Smooth muscle cell (in vitro differentiated cells): Measurements from ENCODE around the gene DCHS1. TPM values are rescaled to one million over a fixed set of nuclear protein-coding genes. Genes with fewer than 3 reads are reported as not detected.

Experiments
- DNase-seq: peaks from one replicate; lab custom pipeline; 2025; ENCODE audit not compliant: unreplicated experiment; lab: John Stamatoyannopoulos, UW
- H2AFZ ChIP-seq: fragments of 200-600 bp; sonication (generic); 2 replicates; pipeline ENCODE4 v1.6.0; 2016; ENCODE audit warnings: antibody characterized with exemption, low read depth, mild to moderate bottlenecking
- H3F3A ChIP-seq: fragments of 200-600 bp; sonication (generic); 2 replicates; pipeline ENCODE4 v1.6.0; 2017; ENCODE audit warnings: antibody characterized with exemption, low read depth
- H3K27ac ChIP-seq: fragments of 200-600 bp; sonication (generic); 2 replicates; pipeline ENCODE4 v1.5.1; 2016; ENCODE audit warnings: low read depth, mild to moderate bottlenecking
- H3K27me3 ChIP-seq: fragments of 200-600 bp; sonication (generic); 2 replicates; pipeline ENCODE4 v1.6.1; 2016; ENCODE audit warnings: low read depth, mild to moderate bottlenecking
- H3K36me3 ChIP-seq: fragments of 200-600 bp; sonication (generic); 2 replicates; pipeline ENCODE4 v1.5.1; 2016; ENCODE audit warnings: low read depth
- H3K4me1 ChIP-seq: fragments of 200-600 bp; sonication (generic); 2 replicates; pipeline ENCODE4 v1.5.1; 2016; ENCODE audit warnings: low read depth
- H3K4me2 ChIP-seq: fragments of 200-600 bp; sonication (generic); 2 replicates; pipeline ENCODE4 v1.6.0; 2016; ENCODE audit warnings: mild to moderate bottlenecking
- H3K4me3 ChIP-seq: fragments of 200-600 bp; sonication (generic); 2 replicates; pipeline ENCODE4 v1.5.1; 2016; ENCODE audit warnings: mild to moderate bottlenecking
- H3K79me2 ChIP-seq: fragments of 200-600 bp; sonication (generic); 2 replicates; pipeline ENCODE4 v1.6.0; 2016; ENCODE audit warnings: low read depth, mild to moderate bottlenecking
- H3K9ac ChIP-seq: fragments of 200-600 bp; sonication (generic); 2 replicates; pipeline ENCODE4 v1.6.0; 2016; ENCODE audit warnings: low read depth
- H3K9me3 ChIP-seq: fragments of 200-600 bp; sonication (generic); replicated peaks from 2 replicates; pipeline ENCODE4 v1.5.1; 2016; ENCODE audit warnings: low read depth
- H4K20me1 ChIP-seq: fragments of 200-600 bp; sonication (generic); 2 replicates; pipeline ENCODE4 v1.6.0; 2016; ENCODE audit warnings: low read depth
- CTCF ChIP-seq: fragments of 200-600 bp; sonication (generic); IDR thresholded peaks from 2 replicates; pipeline ENCODE4 v1.5.1; 2017; ENCODE audit warnings: borderline replicate concordance, mild to moderate bottlenecking, antibody characterized with exemption; ENCODE audit not compliant: insufficient read depth, poor library complexity, severe bottlenecking
- WGBS: methylation state at CpG from one replicate; pipeline ENCODE4 v1.1.7; 2016; ENCODE audit warnings: low lambda C conversion rate; 5-methylcytosine and 5-hydroxymethylcytosine counted together
- polyA plus RNA-seq: library from polyadenylated mRNA; unstranded; fragments of >200 nt; fragmentation: Nextera tagmentation; extraction: Ambion mirVana; gene quantifications from 2 replicates; pipeline ENCODE4 v1.2.1, GENCODE V29; 2016
- total RNA-seq: library from RNA; depleted of rRNA; stranded (reverse); fragments of >200 nt; gene quantifications from 2 replicates; pipeline ENCODE4 v1.2.3, GENCODE V29; 2014

The DCHS1 gene
- total and polyA plus RNA-seq, 2 experiments from 2014 or later = 24.5 to 34.2 TPM

GRCh38 chr11:6670202-6670830 lies 14.7 kb upstream of the DCHS1 start:
- Histone ChIP-seq H3K27me3 (no peaks in the 10 kb centered on the region), H3K4me3 (no peak overlapping the region), H3K79me2 (no peaks in the 10 kb centered on the region), H3K4me1 (no peaks in the 10 kb centered on the region), H3K36me3 (no peaks in the 10 kb centered on the region), H2AFZ (no peak overlapping the region), H3K9me3 (no peaks in the 10 kb centered on the region), H3F3A (no peaks in the 10 kb centered on the region), H3K27ac (no peak overlapping the region), H3K9ac (no peak overlapping the region), H4K20me1 (no peaks in the 10 kb centered on the region), H3K4me2 (no peak overlapping the region)
- no peak for TF ChIP-seq CTCF
- 74% methylated on average over 6 of the region's 6 CpGs for WGBS
- no peak for DNase-seq

- H3K36me3 ChIP-seq = no peaks in the 10 kb centered on the region
- H2AFZ ChIP-seq = no peak overlapping the region
- no peaks in the 10 kb centered on the region for H3K79me2 ChIP-seq
- no peaks in the 10 kb centered on the region for H3K9me3 ChIP-seq
- 64% methylated on average over 3 of the region's 3 CpGs for WGBS
- H3F3A ChIP-seq = no peaks in the 10 kb centered on the region
- no peaks in the 10 kb centered on the region for H3K4me1 ChIP-seq
- no peak overlapping the region for H3K9ac ChIP-seq
- H3K27me3 ChIP-seq = no peaks in the 10 kb centered on the region
- H3K27ac ChIP-seq = no peak overlapping the region
- no peak overlapping the region for H3K4me2 ChIP-seq
- no peak for DNase-seq
- no peaks in the 10 kb centered on the region for H4K20me1 ChIP-seq
- peak; percentile 57 for TF ChIP-seq CTCF
- H3K4me3 ChIP-seq = no peak overlapping the region
These were observed 12.2 kb upstream of the DCHS1 start for GRCh38 chr11:6667733-6668374.

- 86% methylated on average over 4 of the region's 4 CpGs for WGBS
These were observed 10.9 kb upstream of the DCHS1 start for GRCh38 chr11:6666302-6667183.

More at GRCh38 chr11:6666302-6667183, 10.9 kb upstream of the DCHS1 start:
- Histone ChIP-seq H4K20me1 (no peaks in the 10 kb centered on the region), H3K79me2 (no peaks in the 10 kb centered on the region), H3K27ac (no peak overlapping the region), H2AFZ (no peak overlapping the region), H3K4me2 (no peak overlapping the region), H3K27me3 (no peaks in the 10 kb centered on the region), H3K9me3 (no peaks in the 10 kb centered on the region), H3K36me3 (no peaks in the 10 kb centered on the region), H3K4me1 (no peaks in the 10 kb centered on the region), H3K9ac (no peak overlapping the region), H3K4me3 (no peak overlapping the region), H3F3A (no peaks in the 10 kb centered on the region)
- no peak for TF ChIP-seq CTCF
- DNase-seq = no peak
